Body of pancreas (tissue), 4 donors: Measurements from ENCODE around the gene MAB21L3.

Experiments used
- POLR2A ChIP-seq, 3 donors: fragments of 450-650 bp; IDR thresholded peaks; one replicate each; pipeline ENCODE4 v1.6.1; 2016; ENCODE audit warnings: antibody characterized with exemption in 3 of 3, mild to moderate bottlenecking in 2 of 3
- TF ChIP-seq, protein P1 (sequence below), 7 experiments: fragments of 450-650 bp in 4 of 7; fragments of 200-600 bp in 3 of 7; sonication (generic) in 3 of 7; IDR thresholded peaks; one replicate each; pipeline ENCODE4 v1.5.1; 2016 to 2019; ENCODE audit warnings: antibody characterized with exemption in 7 of 7

DNA sequence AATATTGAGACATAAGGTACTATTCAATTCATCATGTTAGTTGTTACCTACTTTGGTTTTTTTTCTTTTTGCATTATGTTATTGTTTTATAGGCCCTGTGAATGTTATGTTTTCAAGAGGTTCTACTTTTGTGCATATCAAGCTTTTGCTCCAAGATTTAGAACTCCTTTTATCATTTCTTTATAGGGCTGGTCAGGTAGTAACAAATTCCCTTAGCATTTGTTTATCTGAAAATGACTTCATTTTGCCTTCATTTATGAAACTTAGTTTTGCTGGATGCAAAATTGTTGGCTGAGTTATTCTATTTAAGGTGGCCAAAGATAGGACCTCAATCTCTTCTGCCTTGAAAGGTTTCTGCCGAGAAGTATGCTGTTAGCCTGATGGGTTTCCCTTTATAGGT, 21.3 kb upstream of the MAB21L3 start:
- TF ChIP-seq, protein P1, sequence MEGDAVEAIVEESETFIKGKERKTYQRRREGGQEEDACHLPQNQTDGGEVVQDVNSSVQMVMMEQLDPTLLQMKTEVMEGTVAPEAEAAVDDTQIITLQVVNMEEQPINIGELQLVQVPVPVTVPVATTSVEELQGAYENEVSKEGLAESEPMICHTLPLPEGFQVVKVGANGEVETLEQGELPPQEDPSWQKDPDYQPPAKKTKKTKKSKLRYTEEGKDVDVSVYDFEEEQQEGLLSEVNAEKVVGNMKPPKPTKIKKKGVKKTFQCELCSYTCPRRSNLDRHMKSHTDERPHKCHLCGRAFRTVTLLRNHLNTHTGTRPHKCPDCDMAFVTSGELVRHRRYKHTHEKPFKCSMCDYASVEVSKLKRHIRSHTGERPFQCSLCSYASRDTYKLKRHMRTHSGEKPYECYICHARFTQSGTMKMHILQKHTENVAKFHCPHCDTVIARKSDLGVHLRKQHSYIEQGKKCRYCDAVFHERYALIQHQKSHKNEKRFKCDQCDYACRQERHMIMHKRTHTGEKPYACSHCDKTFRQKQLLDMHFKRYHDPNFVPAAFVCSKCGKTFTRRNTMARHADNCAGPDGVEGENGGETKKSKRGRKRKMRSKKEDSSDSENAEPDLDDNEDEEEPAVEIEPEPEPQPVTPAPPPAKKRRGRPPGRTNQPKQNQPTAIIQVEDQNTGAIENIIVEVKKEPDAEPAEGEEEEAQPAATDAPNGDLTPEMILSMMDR (IDR thresholded peaks at IDR 0.05): no peak
- TF ChIP-seq POLR2A (IDR thresholded peaks at IDR 0.05): no peak
